Femur (tissue), 1 donor: ENCODE data around the gene TMEM187.

Source experiments
- DNase-seq: peaks from one replicate; pipeline ENCODE4 v3.0.0-alpha.2; 2017

The TMEM187 gene

GRCh38 chrX:153955228-153955732 is 17.3 kb upstream of the TMEM187 start:
- no peak for DNase-seq

- DNase-seq: no peak
Observed at GRCh38 chrX:153956044-153956907, 16.3 kb upstream of the TMEM187 start.

GRCh38 chrX:153957224-153957623 is 15.3 kb upstream of the TMEM187 start:
- no peak for DNase-seq

- no peak for DNase-seq
Observed at GRCh38 chrX:153958605-153959004, 13.9 kb upstream of the TMEM187 start.

- DNase-seq: no peak
Observed at GRCh38 chrX:153959649-153960048, 12.9 kb upstream of the TMEM187 start.

- DNase-seq: no peak
Observed at GRCh38 chrX:153960077-153960476, 12.5 kb upstream of the TMEM187 start.

GRCh38 chrX:153960786-153961185 is 11.8 kb upstream of the TMEM187 start:
- DNase-seq: no peak

GRCh38 chrX:153961292-153961691 is 11.3 kb upstream of the TMEM187 start:
- DNase-seq: no peak

GRCh38 chrX:153963546-153963945 is 9.0 kb upstream of the TMEM187 start:
- DNase-seq: no peak

GRCh38 chrX:153964105-153964504 is 8.4 kb upstream of the TMEM187 start:
- DNase-seq: no peak

- DNase-seq: no peak
Observed at GRCh38 chrX:153965406-153965805, 7.1 kb upstream of the TMEM187 start.

GRCh38 chrX:153966283-153966688 is 6.3 kb upstream of the TMEM187 start:
- no peak for DNase-seq

GRCh38 chrX:153966841-153967535 is 5.6 kb upstream of the TMEM187 start:
- DNase-seq: no peak

- DNase-seq: no peak
Observed at GRCh38 chrX:153967536-153968224, 4.9 kb upstream of the TMEM187 start.

GRCh38 chrX:153968255-153968654 is 4.3 kb upstream of the TMEM187 start:
- no peak for DNase-seq

GRCh38 chrX:153968754-153969124 is 3.8 kb upstream of the TMEM187 start:
- DNase-seq: no peak

- peak; percentile 32 for DNase-seq
Observed at GRCh38 chrX:153969125-153969903, 3.2 kb upstream of the TMEM187 start.

GRCh38 chrX:153969904-153970356 is 2.6 kb upstream of the TMEM187 start:
- no peak for DNase-seq

- peak; percentile 76 for DNase-seq
Observed at GRCh38 chrX:153970357-153971123, 2.0 kb upstream of the TMEM187 start.

- peak; percentile 95 for DNase-seq
Observed at GRCh38 chrX:153971124-153971449, 1.5 kb upstream of the TMEM187 start.

GRCh38 chrX:153971450-153972367 is 845 bp upstream of the TMEM187 start, which contains the start of gene HCFC1:
Gene HCFC1 (minus strand): TSS chrX:153971818. CDS start chrX:153970840, 978 bp downstream.
- peak; percentile 97 for DNase-seq
